ENCODE measurements around the gene TSTD1. TPM values are rescaled to one million over a fixed set of nuclear protein-coding genes. Genes with fewer than 3 reads are reported as not detected.

Gene TSTD1
- total RNA-seq, 1 donor from 2014 or later = 0.73 TPM

DNA sequence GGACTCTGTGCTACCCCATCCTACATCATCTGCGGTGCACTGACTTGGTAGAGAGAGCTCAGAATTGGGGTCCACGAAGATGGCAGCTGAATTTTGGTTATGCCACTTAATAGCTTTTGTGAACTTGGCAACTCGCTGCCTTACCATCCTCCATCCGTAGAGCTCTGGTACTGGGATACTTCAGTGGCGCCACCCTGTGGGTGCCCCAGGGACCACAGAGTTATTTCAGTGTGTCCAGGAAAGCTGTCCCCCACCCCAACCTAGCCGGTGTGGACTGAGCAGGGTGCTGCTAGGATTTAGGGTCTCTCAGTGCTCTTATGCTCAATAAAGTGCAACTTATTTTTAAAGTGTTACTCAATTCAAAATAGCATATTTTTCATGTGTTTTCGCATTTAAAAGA is 16.0 kb upstream of the TSTD1 start:
- Mint-ChIP-seq H3K27ac (ENCODE audit: unreplicated experiment) (no peak overlapping the region), H3K4me1 (ENCODE audit: unreplicated experiment) (no peaks in the 10 kb centered on the region), H3K4me3 (ENCODE audit: unreplicated experiment) (no peak overlapping the region), H3K36me3 (ENCODE audit: unreplicated experiment) (no peaks in the 10 kb centered on the region), H3K27me3 (ENCODE audit: unreplicated experiment) (peaks cover 16% of the 10 kb centered on the region), H3K9me3 (ENCODE audit: unreplicated experiment) (peaks cover 2% of the 10 kb centered on the region)
- TF ChIP-seq, protein P1, sequence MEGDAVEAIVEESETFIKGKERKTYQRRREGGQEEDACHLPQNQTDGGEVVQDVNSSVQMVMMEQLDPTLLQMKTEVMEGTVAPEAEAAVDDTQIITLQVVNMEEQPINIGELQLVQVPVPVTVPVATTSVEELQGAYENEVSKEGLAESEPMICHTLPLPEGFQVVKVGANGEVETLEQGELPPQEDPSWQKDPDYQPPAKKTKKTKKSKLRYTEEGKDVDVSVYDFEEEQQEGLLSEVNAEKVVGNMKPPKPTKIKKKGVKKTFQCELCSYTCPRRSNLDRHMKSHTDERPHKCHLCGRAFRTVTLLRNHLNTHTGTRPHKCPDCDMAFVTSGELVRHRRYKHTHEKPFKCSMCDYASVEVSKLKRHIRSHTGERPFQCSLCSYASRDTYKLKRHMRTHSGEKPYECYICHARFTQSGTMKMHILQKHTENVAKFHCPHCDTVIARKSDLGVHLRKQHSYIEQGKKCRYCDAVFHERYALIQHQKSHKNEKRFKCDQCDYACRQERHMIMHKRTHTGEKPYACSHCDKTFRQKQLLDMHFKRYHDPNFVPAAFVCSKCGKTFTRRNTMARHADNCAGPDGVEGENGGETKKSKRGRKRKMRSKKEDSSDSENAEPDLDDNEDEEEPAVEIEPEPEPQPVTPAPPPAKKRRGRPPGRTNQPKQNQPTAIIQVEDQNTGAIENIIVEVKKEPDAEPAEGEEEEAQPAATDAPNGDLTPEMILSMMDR (IDR thresholded peaks at IDR 0.05) = no peak
- no peak for DNase-seq (ENCODE audit: extremely low spot score, unreplicated experiment)

DNA sequence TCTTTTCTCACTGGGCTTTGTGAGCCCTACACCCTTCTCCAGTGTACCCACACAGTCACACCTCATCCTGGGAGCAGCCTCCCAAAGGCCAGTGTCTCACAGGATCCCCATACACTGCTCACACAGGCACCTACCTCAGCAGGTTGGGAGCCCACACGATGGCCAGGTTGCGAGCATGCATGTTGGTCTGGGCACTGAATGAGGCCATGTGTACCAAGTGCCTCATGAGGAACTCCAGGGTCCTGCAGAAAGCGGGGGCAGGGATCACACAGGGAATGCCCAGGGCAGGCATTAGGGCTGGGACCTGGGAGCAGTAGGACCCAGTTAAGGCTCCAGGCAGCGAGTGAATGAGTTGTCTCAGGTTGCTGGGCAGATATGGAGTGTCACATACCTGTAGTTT is 15.5 kb upstream of the TSTD1 start:
- DNase-seq (ENCODE audit: extremely low spot score, unreplicated experiment) = no peak
- peaks cover 10% of the 10 kb centered on the region for H3K27me3 Mint-ChIP-seq (ENCODE audit: unreplicated experiment)
- H3K36me3 Mint-ChIP-seq (ENCODE audit: unreplicated experiment) = no peaks in the 10 kb centered on the region
- no peak overlapping the region for H3K4me3 Mint-ChIP-seq (ENCODE audit: unreplicated experiment)
- TF ChIP-seq, protein P1 (IDR thresholded peaks at IDR 0.05) = no peak
- H3K4me1 Mint-ChIP-seq (ENCODE audit: unreplicated experiment) = no peaks in the 10 kb centered on the region
- H3K9me3 Mint-ChIP-seq (ENCODE audit: unreplicated experiment) = peaks cover 4% of the 10 kb centered on the region
- H3K27ac Mint-ChIP-seq (ENCODE audit: unreplicated experiment) = no peak overlapping the region

GRCh38 chr1:161052899-161053298 is 14.1 kb upstream of the TSTD1 start:
- no peak overlapping the region for H3K4me3 Mint-ChIP-seq (ENCODE audit: unreplicated experiment)
- peaks cover 9% of the 10 kb centered on the region for H3K27me3 Mint-ChIP-seq (ENCODE audit: unreplicated experiment)
- H3K36me3 Mint-ChIP-seq (ENCODE audit: unreplicated experiment) = no peaks in the 10 kb centered on the region
- H3K27ac Mint-ChIP-seq (ENCODE audit: unreplicated experiment) = no peak overlapping the region
- TF ChIP-seq, protein P1 (IDR thresholded peaks at IDR 0.05) = no peak
- no peak for DNase-seq (ENCODE audit: extremely low spot score, unreplicated experiment)
- peaks cover 10% of the 10 kb centered on the region for H3K9me3 Mint-ChIP-seq (ENCODE audit: unreplicated experiment)
- no peaks in the 10 kb centered on the region for H3K4me1 Mint-ChIP-seq (ENCODE audit: unreplicated experiment)

DNA sequence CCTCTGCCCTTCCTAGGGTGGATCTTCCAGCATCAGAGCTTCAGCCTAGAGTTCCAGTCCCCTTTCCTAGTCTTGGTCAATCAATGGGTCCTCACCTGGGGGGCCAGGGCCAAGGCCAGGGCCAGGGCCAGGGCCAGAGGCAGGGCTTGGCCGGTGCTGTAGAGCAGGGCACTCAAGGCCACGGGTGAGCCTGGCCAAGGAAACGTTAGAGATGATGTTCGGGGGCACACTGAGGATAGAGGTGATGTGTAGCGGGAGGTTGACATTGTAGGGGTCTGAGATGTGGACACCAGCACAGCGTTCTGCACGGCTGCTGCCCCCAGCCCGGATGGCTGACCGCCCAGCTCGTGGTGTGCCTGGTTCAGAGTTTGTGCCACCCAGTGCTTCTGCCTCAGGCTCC is 12.5 kb upstream of the TSTD1 start:
- no peak overlapping the region for H3K4me3 Mint-ChIP-seq (ENCODE audit: unreplicated experiment)

GRCh38 chr1:161048949-161049722 is 10.4 kb upstream of the TSTD1 start:
- no peak for DNase-seq (ENCODE audit: extremely low spot score, unreplicated experiment)
- Mint-ChIP-seq H3K4me3 (ENCODE audit: unreplicated experiment) (no peak overlapping the region), H3K4me1 (ENCODE audit: unreplicated experiment) (peaks cover 7% of the 10 kb centered on the region), H3K36me3 (ENCODE audit: unreplicated experiment) (peaks cover 4% of the 10 kb centered on the region), H3K9me3 (ENCODE audit: unreplicated experiment) (peaks cover 24% of the 10 kb centered on the region), H3K27me3 (ENCODE audit: unreplicated experiment) (no peaks in the 10 kb centered on the region), H3K27ac (ENCODE audit: unreplicated experiment) (no peak overlapping the region)
- TF ChIP-seq, protein P1 (IDR thresholded peaks at IDR 0.05) = no peak

More for the DNA sequence above, 12.5 kb upstream of the TSTD1 start:
- no peak for DNase-seq (ENCODE audit: extremely low spot score, unreplicated experiment)
- Mint-ChIP-seq H3K4me1 (ENCODE audit: unreplicated experiment) (peaks cover 2% of the 10 kb centered on the region), H3K27me3 (ENCODE audit: unreplicated experiment) (peaks cover 3% of the 10 kb centered on the region), H3K9me3 (ENCODE audit: unreplicated experiment) (peaks cover 24% of the 10 kb centered on the region), H3K36me3 (ENCODE audit: unreplicated experiment) (peaks cover 4% of the 10 kb centered on the region), H3K27ac (ENCODE audit: unreplicated experiment) (no peak overlapping the region)
- TF ChIP-seq, protein P1 (IDR thresholded peaks at IDR 0.05) = no peak

Data from osteocyte (in vitro differentiated cells).